GM18526 (cell line): ENCODE data around the gene HTN1.
"Not testable (repeated sequence)": the region's sequence is repeated elsewhere in the genome, so short reads cannot be mapped to it uniquely, and the experiment has no call there.

Experiments
- POLR2A ChIP-seq: IDR thresholded peaks from 3 replicates; pipeline ENCODE4 v1.6.1; 2011; ENCODE audit not compliant: insufficient read length; ENCODE audit errors: extremely low read depth

HTN1 gene

GRCh38 chr4:70050138-70050537, at the start of gene HTN1:
TSS of gene HTN1 (plus strand) at chr4:70050438. CDS start at chr4:70053077, 2,639 bp downstream.
- TF ChIP-seq POLR2A, result not testable (repeated sequence)

- no peak for TF ChIP-seq POLR2A
Observed at GRCh38 chr4:70000711-70001110, 49.5 kb upstream of the HTN1 start.

GRCh38 chr4:70002507-70002906, 47.7 kb upstream of the HTN1 start:
- TF ChIP-seq POLR2A, result no peak

DNA sequence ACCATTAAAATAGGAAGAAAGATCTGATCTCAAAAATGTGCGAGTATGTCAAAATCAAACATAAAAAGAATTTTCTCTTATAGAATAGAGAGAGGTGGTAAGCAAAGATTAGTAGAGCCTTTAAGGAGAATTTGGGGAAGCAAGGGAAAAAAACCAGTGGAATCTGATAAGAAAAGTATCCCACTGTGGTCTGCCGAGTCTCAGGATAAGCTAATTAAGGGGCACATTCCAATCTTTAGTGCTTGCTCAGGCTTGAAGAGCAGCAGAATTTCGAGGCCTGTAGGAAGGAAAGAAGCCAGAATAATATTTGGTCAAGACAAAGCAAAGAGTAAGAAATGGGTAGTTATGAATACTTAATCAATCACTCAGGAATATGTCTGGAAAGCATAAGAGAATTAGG, 41.5 kb upstream of the HTN1 start:
- TF ChIP-seq POLR2A, result no peak

DNA sequence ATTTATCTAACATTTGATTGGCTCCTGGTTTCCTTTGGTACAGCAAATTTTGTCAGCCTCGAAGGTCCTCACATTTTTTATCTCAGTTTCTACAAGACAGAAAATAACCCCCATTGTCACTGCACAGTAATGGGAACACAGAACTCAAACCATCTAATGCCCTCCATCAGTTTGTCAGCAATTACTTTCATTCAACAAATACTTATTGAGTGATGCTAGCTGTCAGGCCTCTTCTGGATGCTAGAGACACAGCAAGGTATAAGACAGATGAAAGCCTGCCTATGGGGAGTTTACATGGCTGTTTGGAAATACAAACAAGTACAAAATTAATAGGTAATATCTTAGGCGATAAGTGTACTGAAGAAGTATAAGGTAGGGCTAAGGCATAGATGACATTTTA, 27.0 kb upstream of the HTN1 start:
- TF ChIP-seq POLR2A, result no peak

GRCh38 chr4:70027011-70027410, 23.2 kb upstream of the HTN1 start:
- no peak for TF ChIP-seq POLR2A

DNA sequence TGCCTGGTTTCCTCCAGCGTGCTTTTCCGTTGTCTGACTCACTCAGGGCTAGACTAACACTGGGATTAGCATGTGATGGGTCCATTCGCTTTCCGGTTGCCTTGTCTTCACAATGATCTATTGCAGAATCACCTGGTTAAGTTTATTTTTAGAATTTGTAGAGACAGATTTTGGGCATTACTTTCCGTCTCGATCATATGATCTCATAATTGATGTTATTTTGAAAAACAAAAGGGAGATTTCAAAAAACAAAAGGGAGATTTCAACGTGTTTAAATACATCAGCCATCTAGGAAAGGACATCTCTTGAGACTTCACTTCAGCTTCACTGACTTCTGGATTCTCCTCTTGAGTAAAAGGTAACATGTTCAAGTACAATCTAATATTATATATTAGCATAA, 22.1 kb upstream of the HTN1 start, which contains the start of gene HTN3:
TSS of gene HTN3 (plus strand) at position 301 of the 400 bp plus-strand sequence. CDS start 2,282 bp downstream, outside the sequence.
- not testable (repeated sequence) for TF ChIP-seq POLR2A

DNA sequence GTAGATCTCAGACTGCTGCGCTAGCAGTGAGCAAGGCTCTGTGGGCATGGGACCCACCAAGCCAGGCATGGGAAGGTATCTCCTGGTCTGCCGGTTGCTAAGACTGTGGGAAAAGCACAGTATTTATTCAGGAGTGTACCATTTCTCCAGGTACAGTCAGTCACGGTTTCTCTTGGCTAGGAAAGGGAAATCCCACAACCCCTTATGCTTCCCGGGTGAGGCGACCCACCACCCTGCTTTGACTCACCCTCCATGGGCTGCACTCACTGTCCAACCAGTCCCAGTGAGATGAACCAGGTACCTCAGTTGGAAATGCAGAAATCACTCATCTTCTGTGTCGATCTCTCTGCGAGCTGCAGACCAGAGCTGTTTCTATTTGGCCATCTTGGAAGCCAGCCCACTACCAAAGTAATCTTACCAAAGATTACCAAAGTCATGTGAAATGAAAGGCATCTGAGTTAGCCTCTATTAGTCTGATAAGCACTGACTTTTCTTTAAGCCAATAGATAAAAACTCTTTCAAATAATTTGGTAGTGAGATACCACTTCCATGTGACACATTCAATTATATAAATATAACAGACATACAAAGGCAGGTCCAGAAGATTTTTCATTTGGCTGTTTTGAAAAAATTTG, 8.5 kb upstream of the HTN1 start:
- no peak for TF ChIP-seq POLR2A

DNA sequence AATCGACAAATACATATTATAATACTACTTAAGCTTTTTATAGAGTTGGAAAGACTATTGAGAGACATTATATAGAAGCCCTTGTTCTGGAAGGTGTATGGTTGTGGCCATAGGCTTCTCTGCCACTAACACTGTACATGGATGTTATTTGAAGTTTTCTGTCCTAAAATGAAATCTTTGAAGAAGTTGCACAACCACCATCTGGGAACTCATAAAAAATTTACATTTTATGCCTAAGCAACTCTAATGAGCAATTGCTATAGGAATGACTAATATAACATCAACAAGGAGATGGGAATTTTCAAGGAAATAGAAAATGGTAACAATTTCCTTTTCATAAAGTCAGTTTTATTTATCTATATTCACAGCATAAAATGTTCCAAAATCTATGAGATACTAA, 7.4 kb downstream of the HTN1 start:
- TF ChIP-seq POLR2A, result no peak

- TF ChIP-seq POLR2A, result no peak
Observed at GRCh38 chr4:70059149-70059548, 8.9 kb downstream of the HTN1 start.

DNA sequence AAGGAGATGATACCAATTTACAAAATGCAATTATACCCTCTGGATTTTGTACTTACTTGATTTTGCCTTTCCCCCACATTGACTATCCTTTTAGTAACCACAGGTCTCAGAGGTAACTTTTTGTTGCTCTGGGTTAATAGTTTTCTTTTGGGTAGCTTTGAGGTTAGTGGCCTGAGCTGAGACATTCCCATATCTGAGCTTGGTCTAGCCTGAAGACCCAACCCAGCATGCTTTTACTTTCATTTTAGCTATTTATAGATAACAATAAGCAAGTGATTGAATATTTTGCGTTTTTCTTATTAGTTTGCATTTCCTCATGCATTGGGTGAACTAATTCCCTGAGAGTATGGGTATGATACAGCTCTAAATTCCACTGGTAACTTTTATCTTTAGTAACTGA, 11.8 kb downstream of the HTN1 start:
- no peak for TF ChIP-seq POLR2A

GRCh38 chr4:70080205-70080604, 30.0 kb downstream of the HTN1 start:
- no peak for TF ChIP-seq POLR2A

DNA sequence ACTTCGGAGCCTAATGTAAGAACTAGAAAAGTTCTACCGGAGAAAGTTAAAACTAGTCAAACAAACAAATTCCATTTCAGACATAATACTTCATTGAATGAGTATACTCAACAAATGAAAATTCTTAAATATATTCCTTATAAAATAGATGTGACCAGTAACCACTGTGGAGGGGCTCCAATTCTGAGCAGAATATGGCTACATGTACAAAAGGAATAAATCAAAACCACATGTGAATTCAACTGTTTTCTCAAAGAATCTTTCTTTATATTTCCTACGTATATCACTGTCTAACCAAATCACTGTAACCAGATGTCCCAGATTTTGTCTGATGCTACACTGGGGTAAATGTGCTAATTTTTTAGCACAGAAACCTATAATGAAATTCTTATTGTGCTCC, 49.0 kb downstream of the HTN1 start:
- no peak for TF ChIP-seq POLR2A
